Measurements from ENCODE around the gene SENP5.
"Not testable (repeated sequence)": the region's sequence is repeated elsewhere in the genome, so short reads cannot be mapped to it uniquely, and the experiment has no call there.

- not testable (repeated sequence) for TF ChIP-seq CTCF (IDR thresholded peaks at IDR 0.05; ENCODE audit: low read depth, low read length, missing input control); SP1 (IDR thresholded peaks at IDR 0.05); JUND (IDR thresholded peaks at IDR 0.05); EGR1 (IDR thresholded peaks at IDR 0.05; ENCODE audit: low read depth in 2 of 2); GABPA (IDR thresholded peaks at IDR 0.05 in 1 of 2, conservative IDR thresholded peaks at IDR 0.05 in 1 of 2); YY1 (IDR thresholded peaks at IDR 0.05)
Measured at GRCh38 chr3:196874511-196875094, 6.9 kb downstream of the SENP5 start.
